ENCODE data around the gene FXN. TPM values are rescaled to one million over a fixed set of nuclear protein-coding genes. Genes with fewer than 3 reads are reported as not detected.
"Not testable (repeated sequence)": the region's sequence is repeated elsewhere in the genome, so short reads cannot be mapped to it uniquely, and the experiment has no call there.

FXN gene
- polyA plus RNA-seq, 1 of the 3 experiments (the other 2 are of a cell fraction), result 15.7 TPM

- H4K20me1 ChIP-seq (ENCODE audit: insufficient read depth), result no peaks in the 10 kb centered on the region
- H3F3A ChIP-seq (replicated peaks; ENCODE audit: insufficient read depth), result no peaks in the 10 kb centered on the region
- H3K9me2 ChIP-seq, result no peaks in the 10 kb centered on the region
- H3K4me2 ChIP-seq, result no peak overlapping the region
- H3K9me3 ChIP-seq, result no peaks in the 10 kb centered on the region
- H3K27me3 ChIP-seq (ENCODE audit: insufficient read depth), result no peaks in the 10 kb centered on the region
- 93% methylated on average over 5 of the region's 5 CpGs for WGBS (ENCODE audit: low lambda C conversion rate)
- H3K4me3 ChIP-seq (ENCODE audit: low read depth in 2 of 2, low read length in 1 of 2), result no peak overlapping the region
- CTCF ChIA-PET, result no interaction called here
- POLR2A ChIA-PET, result no interaction called here
- H2AFZ ChIP-seq (ENCODE audit: low read depth), result no peak overlapping the region
- H3K36me3 ChIP-seq (replicated peaks in 1 of 2; ENCODE audit: control insufficient read depth in 1 of 2, insufficient read depth in 2 of 2, low read length in 1 of 2), result no peaks in the 10 kb centered on the region
- no peaks in the 10 kb centered on the region for H3K4me1 ChIP-seq (ENCODE audit: control insufficient read depth in 1 of 2, insufficient read depth in 2 of 2, low read depth in 1 of 2, low read length in 1 of 2)
- TF ChIP-seq, protein P1, sequence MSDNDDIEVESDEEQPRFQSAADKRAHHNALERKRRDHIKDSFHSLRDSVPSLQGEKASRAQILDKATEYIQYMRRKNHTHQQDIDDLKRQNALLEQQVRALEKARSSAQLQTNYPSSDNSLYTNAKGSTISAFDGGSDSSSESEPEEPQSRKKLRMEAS (IDR thresholded peaks at IDR 0.05; ENCODE audit: low read depth), result no peak
- TF ChIP-seq TEAD4 (IDR thresholded peaks at IDR 0.05; ENCODE audit: borderline replicate concordance, insufficient read depth), result no peak
- TF ChIP-seq TAF1 (IDR thresholded peaks at IDR 0.05; ENCODE audit: borderline replicate concordance, low read depth, low read length), result no peak
- no peak for TF ChIP-seq MEF2A (IDR thresholded peaks at IDR 0.05; ENCODE audit: borderline replicate concordance, low read depth)
- no peak for TF ChIP-seq TCF12 (IDR thresholded peaks at IDR 0.05)
- no peak for TF ChIP-seq SIN3A (IDR thresholded peaks at IDR 0.05; ENCODE audit: borderline replicate concordance, low read depth, low read length)
- TF ChIP-seq CTCF (IDR thresholded peaks at IDR 0.05), result no peak
- no peak for TF ChIP-seq RFX5 (IDR thresholded peaks at IDR 0.05; ENCODE audit: low read length)
- no peak for TF ChIP-seq NFIC (IDR thresholded peaks at IDR 0.05; ENCODE audit: borderline replicate concordance)
- TF ChIP-seq POLR2AphosphoS5 (IDR thresholded peaks at IDR 0.05; ENCODE audit: low read depth, low read length), result no peak
- no peak for TF ChIP-seq EZH2phosphoT487 (IDR thresholded peaks at IDR 0.05; ENCODE audit: borderline replicate concordance, low read depth)
- TF ChIP-seq MXI1 (IDR thresholded peaks at IDR 0.05; ENCODE audit: low read depth, low read length), result no peak
- no peak for TF ChIP-seq USF2 (IDR thresholded peaks at IDR 0.05; ENCODE audit: borderline replicate concordance, low read depth, low read length)
- TF ChIP-seq GATA2 (CRISPR knock-in tag; IDR thresholded peaks at IDR 0.05), result no peak
- no peak for TF ChIP-seq RCOR1 (IDR thresholded peaks at IDR 0.05; ENCODE audit: low read length)
- TF ChIP-seq FOXJ3 (CRISPR knock-in tag; IDR thresholded peaks at IDR 0.05), result no peak
- no peak for TF ChIP-seq FOSL2 (IDR thresholded peaks at IDR 0.05; ENCODE audit: borderline replicate concordance, low read depth)
- no peak for TF ChIP-seq EP300 (IDR thresholded peaks at IDR 0.05; ENCODE audit: borderline replicate concordance in 1 of 2, low read depth in 1 of 2, low read length in 1 of 2)
- TF ChIP-seq REST (IDR thresholded peaks at IDR 0.05; ENCODE audit: low read depth, low read length), result no peak
- H3K9ac ChIP-seq, result no peak overlapping the region
- no peak for DNase-seq
- no peak overlapping the region for H3K27ac ChIP-seq (ENCODE audit: low read depth in 2 of 2, low read length in 1 of 2)
- no peaks in the 10 kb centered on the region for H3K79me2 ChIP-seq (ENCODE audit: insufficient read depth)
Observed at GRCh38 chr9:69097923-69098593, 62.5 kb downstream of the FXN start.

GRCh38 chr9:69103348-69103996 lies 67.9 kb downstream of the FXN start:
- CTCF ChIA-PET, result interaction anchor here (1.5 kb wide), 1 partner anchor 19 kb away, joined by 3 read pairs; no protein-coding TSS in a partner anchor

More at GRCh38 chr9:69103348-69103996, 67.9 kb downstream of the FXN start:
- H3K4me1 ChIP-seq (ENCODE audit: control insufficient read depth in 1 of 2, insufficient read depth in 2 of 2, low read depth in 1 of 2, low read length in 1 of 2); H3K36me3 ChIP-seq (replicated peaks in 1 of 2; ENCODE audit: control insufficient read depth in 1 of 2, insufficient read depth in 2 of 2, low read length in 1 of 2); H3K27me3 ChIP-seq (ENCODE audit: insufficient read depth); H2AFZ ChIP-seq (ENCODE audit: low read depth); DNase-seq; H3K79me2 ChIP-seq (ENCODE audit: insufficient read depth); H4K20me1 ChIP-seq (ENCODE audit: insufficient read depth); H3K9me2 ChIP-seq; H3F3A ChIP-seq (replicated peaks; ENCODE audit: insufficient read depth); POLR2A ChIA-PET; H3K4me3 ChIP-seq (ENCODE audit: low read depth in 2 of 2, low read length in 1 of 2); H3K27ac ChIP-seq (ENCODE audit: low read depth in 2 of 2, low read length in 1 of 2); H3K9ac ChIP-seq; H3K4me2 ChIP-seq; H3K9me3 ChIP-seq: not testable (repeated sequence)
- 93% methylated on average over 4 of the region's 7 CpGs for WGBS (ENCODE audit: low lambda C conversion rate)
